Natural killer cell (primary cell): Measurements from ENCODE around the gene TRRAP. TPM values are rescaled to one million over a fixed set of nuclear protein-coding genes. Genes with fewer than 3 reads are reported as not detected.

Experiments
- ATAC-seq, 3 donors: fragments of 150-1000 bp in 2 of 3; fragments of 200-7000 bp in 1 of 3; cut with Tn5 transposase; 1 replicate in 1 of 3; 2 replicates in 2 of 3; pipeline ENCODE4 v1.10.0; 2021; ENCODE audit warnings: mild to moderate bottlenecking in 2 of 3, moderate library complexity in 2 of 3
- DNase-seq, 2 donors: peaks; one replicate each; pipeline versions ENCODE4 v3.0.0 to v3.0.0-alpha.2; 2013 to 2021; ENCODE audit warnings: mixed read lengths in 1 of 2
- H3K27ac ChIP-seq: one replicate; pipeline ENCODE4 v1.5.1; 2013; ENCODE audit warnings: mild to moderate bottlenecking, low read length
- H3K27me3 ChIP-seq: one replicate; pipeline ENCODE4 v1.6.1; 2013; ENCODE audit warnings: low read length; ENCODE audit not compliant: control insufficient read depth, insufficient read depth
- H3K36me3 ChIP-seq: one replicate; pipeline ENCODE4 v1.6.1; 2013; ENCODE audit warnings: low read length; ENCODE audit not compliant: control insufficient read depth, insufficient read depth
- H3K4me1 ChIP-seq: one replicate; pipeline ENCODE4 v1.6.1; 2013; ENCODE audit warnings: low read length; ENCODE audit not compliant: control insufficient read depth, insufficient read depth
- H3K4me3 ChIP-seq: one replicate; pipeline ENCODE4 v1.5.1; 2013; ENCODE audit warnings: low read length
- H3K9me3 ChIP-seq: one replicate; pipeline ENCODE4 v1.6.1; 2013; ENCODE audit warnings: low read length; ENCODE audit not compliant: control insufficient read depth, insufficient read depth
- H3K27ac Mint-ChIP-seq, 2 donors: one replicate each; pipeline ENCODE4 v1.8.0; 2022; ENCODE audit warnings: mild to moderate bottlenecking in 2 of 2, mixed read lengths in 2 of 2, moderate library complexity in 1 of 2
- H3K27me3 Mint-ChIP-seq, 2 donors: one replicate each; pipeline ENCODE4 v1.8.0; 2022; ENCODE audit warnings: low read depth in 2 of 2, mixed read lengths in 2 of 2
- H3K36me3 Mint-ChIP-seq: one replicate; pipeline ENCODE4 v1.8.0; 2022; ENCODE audit warnings: mixed read lengths
- H3K4me1 Mint-ChIP-seq, 2 donors: one replicate each; pipeline ENCODE4 v1.8.0; 2022; ENCODE audit warnings: mixed read lengths in 2 of 2
- H3K4me3 Mint-ChIP-seq: one replicate; pipeline ENCODE4 v1.8.0; 2022; ENCODE audit warnings: mild to moderate bottlenecking, moderate library complexity, mixed read lengths
- H3K9me3 Mint-ChIP-seq, 2 donors: one replicate each; pipeline ENCODE4 v1.8.0; 2022; ENCODE audit warnings: mixed read lengths in 2 of 2
- WGBS: methylation state at CpG from one replicate; pipeline ENCODE4 v1.1.7; 2013; ENCODE audit warnings: missing lambda C conversion rate; ENCODE audit not compliant: insufficient coverage; 5-methylcytosine and 5-hydroxymethylcytosine counted together
- intact Hi-C: fragments of 100-400 bp; cut with micrococcal nuclease; formaldehyde crosslinking; loops from one replicate; pipeline ENCODE4 v1.14.2; 2022
- total RNA-seq, 4 donors: library from RNA; stranded (reverse); fragments of 120-200 nt in 1 of 4; gene quantifications; one replicate each; pipeline versions ENCODE4 v1.2.3 to v1.2.4, GENCODE V29; 2013 to 2022
- TF ChIP-seq, protein P1 (sequence below): fragments of 200-600 bp; IDR thresholded peaks from one replicate; pipeline ENCODE4 v1.8.0; 2022; ENCODE audit warnings: antibody characterized with exemption

Gene TRRAP
- total RNA-seq: 10 to 100 TPM; 45.4 to 62.9 (median 62.4) TPM
- total RNA-seq (2013): 36.1 TPM

DNA sequence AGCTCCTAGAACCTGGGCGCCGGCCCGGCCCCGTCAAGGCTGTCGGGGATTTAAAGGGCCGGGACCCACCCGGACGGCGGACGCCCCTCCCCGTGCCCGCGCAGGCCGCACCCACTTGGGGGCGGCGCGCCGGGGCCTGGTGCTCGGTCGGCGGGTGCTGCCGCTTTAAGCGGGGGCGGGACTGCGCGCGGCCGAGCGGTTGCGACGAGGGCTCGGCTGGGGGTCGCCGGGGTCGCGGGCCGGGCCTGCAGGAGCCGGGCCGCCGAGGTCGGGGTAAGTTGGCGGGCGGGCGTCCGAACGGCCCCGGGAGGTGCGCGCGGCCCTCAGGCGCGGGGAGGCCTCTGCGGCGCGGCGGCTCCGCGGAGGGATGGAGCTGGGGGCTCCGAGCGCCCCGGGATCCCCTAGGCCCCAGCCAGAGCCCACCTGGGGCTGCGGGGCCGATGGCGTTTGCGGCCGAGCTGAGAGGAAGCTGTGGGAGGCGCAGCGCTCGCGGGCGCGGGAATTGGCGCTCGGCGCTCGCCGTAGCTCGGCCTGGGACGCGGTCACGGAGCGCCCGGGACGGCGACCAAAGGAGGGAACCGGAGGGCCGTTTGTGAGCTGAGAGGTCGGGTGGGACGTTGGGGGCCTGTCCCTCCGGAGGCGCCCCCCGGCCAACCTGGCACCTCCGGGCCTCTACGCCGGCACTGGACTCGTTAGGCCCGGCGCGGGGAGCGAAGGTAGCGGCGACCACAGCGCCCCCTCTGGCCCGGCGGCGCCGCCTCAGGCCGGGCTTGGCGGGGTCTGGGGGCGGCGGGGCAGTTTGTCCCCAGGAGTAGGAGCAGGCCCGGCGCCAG is at the start of gene TRRAP:
Gene TRRAP (plus strand): TSS at position 168 of the 833 bp plus-strand sequence. CDS start 2,619 bp downstream, outside the sequence.
- Mint-ChIP-seq H3K27ac (peak within 1 kb of the TSS; percentile 85 to 91), H3K9me3 (no peaks in the 10 kb centered on the region), H3K4me1 (peaks cover 9 to 20% of the 10 kb centered on the region in 2 donors), H3K36me3 (no peaks in the 10 kb centered on the region), H3K4me3 (peak within 1 kb of the TSS; percentile 92), H3K27me3 (no peaks in the 10 kb centered on the region)
- Histone ChIP-seq H3K9me3 (no peaks in the 10 kb centered on the region), H3K36me3 (peaks cover 22% of the 10 kb centered on the region), H3K4me1 (peaks cover 23% of the 10 kb centered on the region), H3K4me3 (peak within 1 kb of the TSS; percentile 93), H3K27ac (peak within 1 kb of the TSS; percentile 86), H3K27me3 (no peaks in the 10 kb centered on the region)
- TF ChIP-seq, protein P1, sequence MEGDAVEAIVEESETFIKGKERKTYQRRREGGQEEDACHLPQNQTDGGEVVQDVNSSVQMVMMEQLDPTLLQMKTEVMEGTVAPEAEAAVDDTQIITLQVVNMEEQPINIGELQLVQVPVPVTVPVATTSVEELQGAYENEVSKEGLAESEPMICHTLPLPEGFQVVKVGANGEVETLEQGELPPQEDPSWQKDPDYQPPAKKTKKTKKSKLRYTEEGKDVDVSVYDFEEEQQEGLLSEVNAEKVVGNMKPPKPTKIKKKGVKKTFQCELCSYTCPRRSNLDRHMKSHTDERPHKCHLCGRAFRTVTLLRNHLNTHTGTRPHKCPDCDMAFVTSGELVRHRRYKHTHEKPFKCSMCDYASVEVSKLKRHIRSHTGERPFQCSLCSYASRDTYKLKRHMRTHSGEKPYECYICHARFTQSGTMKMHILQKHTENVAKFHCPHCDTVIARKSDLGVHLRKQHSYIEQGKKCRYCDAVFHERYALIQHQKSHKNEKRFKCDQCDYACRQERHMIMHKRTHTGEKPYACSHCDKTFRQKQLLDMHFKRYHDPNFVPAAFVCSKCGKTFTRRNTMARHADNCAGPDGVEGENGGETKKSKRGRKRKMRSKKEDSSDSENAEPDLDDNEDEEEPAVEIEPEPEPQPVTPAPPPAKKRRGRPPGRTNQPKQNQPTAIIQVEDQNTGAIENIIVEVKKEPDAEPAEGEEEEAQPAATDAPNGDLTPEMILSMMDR: peak; percentile 98
- under 1% methylated on average over 113 of the region's 113 CpGs for WGBS
- ATAC-seq: peak; percentile 74 to 88 (median 75)
- intact Hi-C loops: no loop called here
- peak; percentile 80 to 86 for DNase-seq

DNA sequence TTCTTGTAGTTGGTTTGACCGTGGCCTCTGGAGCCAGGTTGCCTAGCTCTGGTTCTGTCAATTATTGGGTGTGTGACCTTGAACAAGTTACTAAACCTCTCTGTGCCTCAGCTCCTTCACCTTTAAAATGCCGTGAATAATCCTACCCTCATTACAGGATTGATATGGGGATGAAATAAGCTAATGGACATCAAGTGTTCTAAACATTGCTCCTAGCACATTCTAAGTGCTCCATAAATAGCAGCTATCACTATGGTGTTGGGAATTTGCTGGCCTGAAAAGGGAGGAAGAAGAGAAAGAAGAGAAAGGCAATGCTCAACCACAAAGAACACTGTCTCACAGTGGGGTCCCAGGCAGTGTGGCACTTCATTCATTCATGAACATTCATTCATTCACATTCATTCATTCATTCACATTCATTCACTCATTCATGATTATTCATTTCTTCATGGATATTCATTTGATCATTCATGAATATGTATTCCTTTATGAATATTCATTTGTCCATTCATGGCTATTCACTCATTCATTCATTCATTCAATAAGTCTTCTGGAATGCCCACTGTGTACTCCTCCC is 47.3 kb upstream of the TRRAP start:
- 80% methylated on average over 1 of the region's 2 CpGs for WGBS
- TF ChIP-seq, protein P1: no peak
- H3K4me1 ChIP-seq: no peaks in the 10 kb centered on the region
- H3K27ac ChIP-seq: no peak overlapping the region
- H3K4me1 Mint-ChIP-seq: no peaks in the 10 kb centered on the region
- intact Hi-C loops: no loop called here
- H3K4me3 ChIP-seq: no peak overlapping the region
- H3K27me3 Mint-ChIP-seq: no peaks in the 10 kb centered on the region
- no peak overlapping the region for H3K4me3 Mint-ChIP-seq
- no peaks in the 10 kb centered on the region for H3K9me3 Mint-ChIP-seq
- H3K27ac Mint-ChIP-seq: no peak overlapping the region
- no peaks in the 10 kb centered on the region for H3K9me3 ChIP-seq
- no peak for DNase-seq
- no peaks in the 10 kb centered on the region for H3K36me3 ChIP-seq
- H3K36me3 Mint-ChIP-seq: no peaks in the 10 kb centered on the region
- no peaks in the 10 kb centered on the region for H3K27me3 ChIP-seq
- no peak for ATAC-seq

DNA sequence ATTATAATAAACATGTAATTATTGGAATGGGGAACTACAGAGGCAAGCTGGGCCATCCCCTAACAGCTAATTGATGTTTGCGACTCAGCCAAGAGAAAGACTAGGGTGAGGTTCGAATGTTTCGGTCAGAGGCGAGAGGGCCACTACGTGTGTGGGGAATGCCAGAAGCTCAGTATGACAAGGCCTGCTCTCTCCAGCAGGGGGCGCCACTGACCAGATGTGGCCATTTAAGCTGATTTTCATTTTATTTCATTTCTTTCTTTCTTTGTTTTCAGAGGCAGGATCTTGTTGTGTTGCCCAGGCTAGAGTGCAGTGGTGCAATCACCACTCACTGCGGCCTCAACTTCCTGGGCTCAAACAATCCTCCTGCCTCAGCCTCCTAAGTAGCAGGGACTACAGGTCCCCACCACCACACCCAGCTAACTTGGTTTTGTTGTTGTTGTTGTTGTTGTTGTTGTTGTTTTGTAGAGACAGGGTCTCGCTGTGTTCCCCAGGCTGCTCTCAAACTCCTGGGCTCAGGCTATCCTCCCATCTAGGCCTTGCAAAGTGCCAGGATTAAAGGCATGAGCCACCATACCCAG is 46.6 kb upstream of the TRRAP start:
- Mint-ChIP-seq H3K27me3 (no peaks in the 10 kb centered on the region), H3K27ac (no peak overlapping the region), H3K4me3 (no peak overlapping the region), H3K36me3 (no peaks in the 10 kb centered on the region), H3K9me3 (no peaks in the 10 kb centered on the region), H3K4me1 (no peaks in the 10 kb centered on the region)
- H3K4me1 ChIP-seq: no peaks in the 10 kb centered on the region
- TF ChIP-seq, protein P1: peak; percentile 55
- no peak overlapping the region for H3K4me3 ChIP-seq
- no peaks in the 10 kb centered on the region for H3K36me3 ChIP-seq
- intact Hi-C loops: no loop called here
- H3K27ac ChIP-seq: no peak overlapping the region
- DNase-seq (peak; percentile 20 to 49), ATAC-seq (no peak)
- WGBS: 82% methylated on average over 8 of the region's 8 CpGs
- no peaks in the 10 kb centered on the region for H3K27me3 ChIP-seq
- no peaks in the 10 kb centered on the region for H3K9me3 ChIP-seq
